22Rv1 (cell line): ENCODE data around the gene SYNDIG1.

Source experiments
- H3K27ac ChIP-seq: fragments of 450-650 bp; 2 replicates; pipeline ENCODE4 v1.5.1; 2017
- ZFX ChIP-seq: fragments of 450-650 bp; IDR thresholded peaks from 2 replicates; pipeline ENCODE4 v1.6.1; 2017; ENCODE audit warnings: antibody characterized with exemption, borderline replicate concordance
- TF ChIP-seq, protein P1 (sequence below): fragments of 450-650 bp; IDR thresholded peaks from 2 replicates; pipeline ENCODE4 v1.5.1; 2017; ENCODE audit warnings: mild to moderate bottlenecking

The SYNDIG1 gene

DNA sequence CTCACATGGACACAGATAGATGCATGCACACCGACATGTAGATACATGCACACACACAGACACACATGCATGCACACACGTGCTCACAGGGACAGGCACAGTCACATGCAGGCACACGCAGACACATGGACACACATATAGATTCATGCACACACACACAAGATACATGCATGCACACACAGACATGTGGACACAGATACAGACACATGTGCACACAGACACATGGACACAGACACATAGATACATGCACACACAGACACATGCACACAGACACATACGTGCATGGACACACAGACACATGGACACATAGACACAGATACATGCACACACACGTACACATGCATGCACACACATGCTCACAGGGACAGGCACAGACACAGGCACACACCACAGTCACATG is 19.8 kb downstream of the SYNDIG1 start:
- TF ChIP-seq ZFX: no peak
- TF ChIP-seq, protein P1, sequence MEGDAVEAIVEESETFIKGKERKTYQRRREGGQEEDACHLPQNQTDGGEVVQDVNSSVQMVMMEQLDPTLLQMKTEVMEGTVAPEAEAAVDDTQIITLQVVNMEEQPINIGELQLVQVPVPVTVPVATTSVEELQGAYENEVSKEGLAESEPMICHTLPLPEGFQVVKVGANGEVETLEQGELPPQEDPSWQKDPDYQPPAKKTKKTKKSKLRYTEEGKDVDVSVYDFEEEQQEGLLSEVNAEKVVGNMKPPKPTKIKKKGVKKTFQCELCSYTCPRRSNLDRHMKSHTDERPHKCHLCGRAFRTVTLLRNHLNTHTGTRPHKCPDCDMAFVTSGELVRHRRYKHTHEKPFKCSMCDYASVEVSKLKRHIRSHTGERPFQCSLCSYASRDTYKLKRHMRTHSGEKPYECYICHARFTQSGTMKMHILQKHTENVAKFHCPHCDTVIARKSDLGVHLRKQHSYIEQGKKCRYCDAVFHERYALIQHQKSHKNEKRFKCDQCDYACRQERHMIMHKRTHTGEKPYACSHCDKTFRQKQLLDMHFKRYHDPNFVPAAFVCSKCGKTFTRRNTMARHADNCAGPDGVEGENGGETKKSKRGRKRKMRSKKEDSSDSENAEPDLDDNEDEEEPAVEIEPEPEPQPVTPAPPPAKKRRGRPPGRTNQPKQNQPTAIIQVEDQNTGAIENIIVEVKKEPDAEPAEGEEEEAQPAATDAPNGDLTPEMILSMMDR: no peak
- H3K27ac ChIP-seq: no peak overlapping the region

DNA sequence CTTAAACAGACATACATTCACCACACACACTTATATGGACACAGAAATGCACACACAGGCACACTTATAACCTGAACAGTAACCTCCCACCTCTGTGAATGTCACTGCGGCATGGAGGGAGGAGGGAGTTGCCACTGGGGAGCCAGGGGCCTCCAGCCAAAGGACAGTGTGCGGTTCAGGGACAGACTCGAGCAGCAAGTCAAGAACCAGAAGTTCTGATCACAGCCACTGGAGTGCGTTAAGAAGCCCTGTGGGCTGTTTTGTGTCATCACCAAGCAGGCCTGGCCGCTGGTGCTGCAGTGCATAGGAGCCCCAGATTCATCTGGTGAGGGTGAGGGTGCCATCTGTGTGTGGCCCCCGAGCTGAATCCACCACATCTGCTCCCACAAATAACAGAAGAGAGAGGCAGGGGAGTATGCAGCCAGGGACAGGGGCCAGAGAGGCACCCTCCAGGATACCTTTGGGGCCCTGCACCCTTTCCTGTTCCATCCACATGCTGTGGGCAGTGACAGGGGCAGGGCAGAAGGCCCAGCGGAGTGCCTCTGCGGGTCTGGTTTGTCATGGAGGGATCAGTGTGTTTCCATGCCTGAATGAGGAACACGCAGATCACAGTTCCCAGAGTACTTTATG is 20.3 kb downstream of the SYNDIG1 start:
- no peak for TF ChIP-seq ZFX
- H3K27ac ChIP-seq: no peak overlapping the region

DNA sequence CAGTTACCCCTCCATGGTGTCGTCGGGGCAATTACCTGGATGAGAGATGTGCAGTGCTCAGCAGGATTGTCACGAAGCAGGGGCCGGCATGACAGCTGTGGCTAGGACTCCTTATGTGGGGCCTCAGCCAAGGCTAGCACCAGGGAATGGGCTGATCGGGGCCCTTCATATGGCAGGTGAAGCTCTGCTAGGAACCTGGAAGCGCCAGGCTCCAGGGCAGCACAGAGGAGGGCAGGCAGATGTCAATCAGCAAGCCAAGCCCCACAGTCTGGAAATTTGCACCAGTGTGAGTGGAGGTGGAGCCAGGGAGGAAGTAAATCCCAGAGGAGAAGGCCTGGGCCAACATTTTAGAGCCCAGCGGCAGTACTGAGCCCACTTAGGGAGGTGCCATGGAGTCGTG is 21.2 kb downstream of the SYNDIG1 start:
- H3K27ac ChIP-seq: no peak overlapping the region
- TF ChIP-seq ZFX: no peak
- TF ChIP-seq, protein P1: no peak

DNA sequence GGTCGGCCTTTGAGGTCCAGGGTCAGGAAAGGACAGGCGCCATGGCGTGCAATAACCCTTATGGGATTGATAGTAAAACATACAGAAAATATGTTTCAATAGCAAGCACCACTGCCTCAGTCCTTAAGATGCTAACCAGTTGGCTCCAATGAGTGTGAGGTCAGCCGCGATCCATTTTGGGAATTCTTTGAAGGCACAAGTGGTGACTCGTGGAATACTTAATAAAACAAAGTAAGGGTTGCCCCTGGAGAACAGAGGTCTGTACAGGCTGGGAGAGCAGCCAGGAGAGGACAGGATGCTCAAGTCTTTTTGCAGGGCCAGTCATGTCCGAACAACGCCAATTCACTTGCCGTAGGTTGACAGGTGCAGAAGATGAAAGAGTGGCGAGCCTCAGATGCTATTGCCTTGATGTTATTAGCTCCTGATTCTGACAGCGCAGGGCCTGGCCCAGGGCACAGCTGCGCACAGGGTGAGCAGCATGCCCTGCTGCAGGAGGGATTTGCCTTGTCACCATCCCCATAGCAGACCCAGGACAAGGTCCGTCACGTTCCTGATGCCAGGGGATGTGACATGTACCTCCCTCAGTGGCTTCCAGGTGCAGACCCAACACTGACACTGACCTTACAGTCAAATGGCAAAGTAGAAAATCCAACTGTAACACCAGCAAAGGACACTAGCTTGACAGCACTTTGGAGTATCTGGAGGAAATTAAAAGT is 21.8 kb downstream of the SYNDIG1 start:
- TF ChIP-seq ZFX: no peak
- TF ChIP-seq, protein P1: no peak
- H3K27ac ChIP-seq: no peak overlapping the region

DNA sequence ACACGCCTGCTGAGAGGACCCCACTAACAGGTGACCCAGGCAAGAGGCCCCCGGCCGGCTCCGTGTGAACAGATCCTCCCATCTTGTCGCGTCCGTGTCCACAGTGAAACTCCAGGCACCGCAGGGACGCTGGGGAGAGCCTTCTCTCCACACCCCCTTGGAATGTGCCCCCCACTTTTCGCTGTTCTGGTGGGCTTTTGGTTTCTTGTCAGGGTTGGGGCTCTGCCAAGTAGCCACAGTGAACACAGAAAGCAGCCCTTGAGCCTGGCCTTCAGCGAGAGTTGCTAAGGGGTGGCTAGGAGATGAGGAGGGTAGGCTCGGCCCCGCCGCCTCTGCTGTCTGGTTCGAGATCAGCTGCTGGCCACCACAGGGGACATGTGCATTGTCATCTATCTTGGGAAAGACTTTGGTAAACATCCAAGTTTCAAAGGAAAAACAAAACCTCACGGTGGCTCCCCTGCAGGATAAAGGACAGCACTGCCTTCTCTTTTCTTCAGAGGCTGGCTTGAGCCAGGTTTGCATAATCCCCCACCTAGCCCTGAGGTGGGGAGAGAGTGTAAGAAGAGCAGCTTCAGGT is 22.7 kb downstream of the SYNDIG1 start:
- TF ChIP-seq, protein P1: no peak
- TF ChIP-seq ZFX: no peak
- H3K27ac ChIP-seq: no peak overlapping the region

DNA sequence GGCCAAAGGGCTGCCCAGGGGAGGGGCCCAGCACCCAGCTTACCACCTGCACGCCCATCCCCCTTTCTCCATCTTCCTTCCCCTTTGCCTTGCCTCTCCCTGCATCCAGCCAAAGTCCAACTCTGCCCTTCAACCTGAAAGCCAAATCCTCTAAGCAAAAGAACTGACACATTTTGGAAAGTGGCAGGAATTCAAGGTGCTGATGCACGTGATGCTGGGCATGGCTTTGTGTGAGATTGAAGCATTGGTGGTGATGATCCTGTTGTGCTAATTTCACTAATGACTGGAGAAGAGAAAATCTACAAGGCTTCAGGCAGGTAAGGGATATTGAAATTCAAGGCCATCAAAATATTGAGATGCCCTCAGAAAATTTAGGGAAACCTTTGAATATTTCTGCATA is 23.3 kb downstream of the SYNDIG1 start:
- TF ChIP-seq ZFX: no peak
- TF ChIP-seq, protein P1: no peak
- no peak overlapping the region for H3K27ac ChIP-seq

DNA sequence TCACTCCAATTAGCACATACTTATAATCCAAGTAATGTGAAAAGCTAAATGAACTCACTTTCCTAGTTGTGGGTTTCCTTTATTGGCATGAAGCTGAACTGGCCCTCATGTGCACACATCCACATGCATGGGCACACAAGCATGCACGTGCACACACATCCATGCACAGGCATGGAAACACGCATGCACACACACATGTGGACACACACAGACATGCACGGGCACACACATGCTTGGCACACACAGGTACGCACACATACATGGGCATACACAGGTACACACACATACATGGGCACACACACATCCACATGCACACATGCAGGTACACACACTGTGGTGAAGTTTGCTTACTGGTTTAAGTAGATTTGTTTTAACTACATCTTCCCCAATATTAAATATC is 23.8 kb downstream of the SYNDIG1 start:
- TF ChIP-seq ZFX: no peak
- TF ChIP-seq, protein P1: no peak

More for the DNA sequence above, 23.8 kb downstream of the SYNDIG1 start:
- no peak overlapping the region for H3K27ac ChIP-seq
